GM18858 (cell line): ENCODE measurements around the gene GLRA2.

Source experiments
- ATAC-seq: cut with Tn5 transposase; IDR thresholded peaks from one replicate; pipeline ENCODE4 v1.9.1; 2021; ENCODE audit not compliant: unreplicated experiment

The GLRA2 gene

GRCh38 chrX:14697451-14697850 is 168.1 kb downstream of the GLRA2 start:
- ATAC-seq: peak; percentile 46

DNA sequence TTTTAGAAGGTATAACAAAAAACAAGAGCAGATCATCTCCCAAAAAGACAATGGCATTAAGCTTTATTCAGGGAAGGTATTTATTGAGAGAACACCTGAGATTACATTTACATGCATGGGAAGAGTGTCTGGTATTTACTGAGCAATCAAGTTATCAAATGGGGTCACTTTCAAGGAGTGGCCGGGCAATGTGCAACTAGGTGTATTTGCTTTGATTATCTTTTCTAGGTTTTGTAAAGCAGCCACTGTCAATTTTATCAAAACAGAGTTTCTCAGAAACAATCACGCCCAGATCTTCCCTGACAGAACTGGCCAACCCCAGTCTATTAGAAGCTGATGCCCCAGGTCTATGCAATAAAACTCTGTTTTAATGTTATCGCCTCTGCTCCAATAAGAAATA is 169.5 kb downstream of the GLRA2 start:
- ATAC-seq: no peak

- ATAC-seq: no peak
Measured at GRCh38 chrX:14700982-14701381, 171.6 kb downstream of the GLRA2 start.

DNA sequence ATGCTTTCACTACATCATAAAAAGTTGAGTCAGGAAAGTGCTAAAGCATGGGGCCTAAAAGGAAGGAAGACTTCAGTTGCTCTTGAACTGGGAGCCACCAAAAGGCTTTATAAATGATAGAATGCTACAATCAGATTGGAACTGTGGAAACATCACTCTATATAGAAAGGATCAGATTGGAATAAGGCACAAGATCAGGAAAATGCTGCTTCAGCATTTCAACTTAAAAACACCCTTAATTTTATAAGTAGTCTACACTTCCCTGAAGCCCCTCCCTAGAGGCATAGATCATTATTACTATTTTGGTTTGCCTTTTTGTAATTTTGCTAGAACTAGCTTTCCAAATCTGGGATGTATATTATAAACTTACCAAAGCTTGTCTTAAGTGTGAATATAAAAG is 172.8 kb downstream of the GLRA2 start:
- ATAC-seq: no peak

DNA sequence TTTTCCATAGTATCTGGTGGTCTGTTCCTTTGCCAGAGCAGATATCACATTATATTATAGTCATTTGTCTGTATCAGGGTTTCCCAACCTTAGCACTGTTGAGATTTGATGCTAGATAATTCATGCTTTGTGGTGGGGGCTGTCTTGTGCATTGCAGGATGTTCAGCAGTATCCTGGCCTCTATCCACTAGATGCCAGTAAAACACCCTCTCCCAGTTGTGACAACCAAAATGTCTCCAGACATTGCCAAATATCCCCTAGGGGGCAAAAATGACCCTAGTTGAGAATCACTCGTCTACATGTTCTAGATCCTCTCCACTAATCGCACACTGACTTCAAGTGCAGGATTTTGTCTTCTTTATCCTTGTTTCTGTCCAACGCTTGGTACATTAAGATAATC is 182.8 kb downstream of the GLRA2 start:
- ATAC-seq: no peak

- ATAC-seq: no peak
Measured at GRCh38 chrX:14717949-14718348, 188.6 kb downstream of the GLRA2 start.

GRCh38 chrX:14718403-14718802 is 189.1 kb downstream of the GLRA2 start:
- no peak for ATAC-seq

GRCh38 chrX:14729058-14729457 is 199.7 kb downstream of the GLRA2 start:
- no peak for ATAC-seq

GRCh38 chrX:14738643-14739042 is 209.3 kb downstream of the GLRA2 start:
- ATAC-seq: no peak

- no peak for ATAC-seq
Measured at GRCh38 chrX:14753441-14753840, 224.1 kb downstream of the GLRA2 start.

- no peak for ATAC-seq
Measured at GRCh38 chrX:14758029-14758491, 228.7 kb downstream of the GLRA2 start.

DNA sequence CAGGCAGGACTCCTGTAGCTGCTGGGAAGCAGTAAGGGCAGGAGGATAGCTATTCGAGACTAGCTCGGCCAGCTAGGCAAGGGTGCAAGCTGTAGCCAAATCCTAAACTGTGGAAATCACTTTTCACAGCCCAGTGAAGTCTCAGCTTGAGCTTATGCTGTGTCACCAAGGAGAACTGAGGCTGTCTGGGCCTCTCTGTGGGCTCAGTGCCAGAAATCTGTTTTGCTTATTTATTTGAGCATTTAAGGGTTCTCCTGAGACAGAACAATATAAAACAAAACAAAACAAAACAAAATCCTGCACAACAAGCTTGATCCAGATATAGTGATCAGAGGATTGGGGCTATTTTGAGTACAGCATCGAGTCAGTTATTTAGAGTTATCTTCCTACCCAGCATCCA is 246.1 kb downstream of the GLRA2 start:
- no peak for ATAC-seq

DNA sequence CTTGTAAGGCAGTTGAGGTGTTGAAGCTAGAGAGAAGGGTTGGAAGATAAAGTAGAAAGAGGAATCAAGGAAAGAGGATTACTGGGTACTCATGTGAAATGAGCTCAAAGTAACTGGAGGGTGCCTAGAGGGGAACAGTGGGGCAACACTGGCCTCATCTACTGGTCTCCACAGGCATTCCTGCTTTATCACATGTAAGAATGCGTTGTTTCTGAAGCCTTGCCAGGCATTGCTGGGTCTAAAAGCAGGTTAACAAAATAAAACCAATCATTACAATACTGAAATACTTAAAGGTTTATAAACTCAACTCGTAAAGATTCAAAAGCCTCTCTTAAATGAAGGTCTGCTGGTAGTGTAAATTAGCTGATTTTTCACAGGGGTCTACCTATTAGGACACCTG is 247.6 kb downstream of the GLRA2 start:
- no peak for ATAC-seq

GRCh38 chrX:14777525-14777924 is 248.2 kb downstream of the GLRA2 start:
- no peak for ATAC-seq

DNA sequence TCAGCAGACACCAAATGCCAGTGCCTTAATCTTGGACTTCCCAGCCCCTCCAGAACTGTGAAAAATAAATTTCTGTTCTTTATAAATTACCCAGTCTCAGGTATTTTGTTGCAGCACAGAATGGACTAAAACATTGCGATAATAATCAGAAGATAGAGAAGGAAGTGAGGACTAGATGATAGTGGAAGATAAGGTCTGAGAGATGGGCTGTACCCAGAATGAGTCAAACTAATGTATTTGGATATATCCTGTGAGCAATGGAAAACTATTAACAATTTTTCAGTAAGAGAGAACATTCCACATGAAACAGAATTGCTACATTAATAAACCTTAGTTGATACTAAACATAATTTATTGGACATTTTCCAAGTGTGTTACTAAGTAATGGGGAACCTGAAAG is 250.2 kb downstream of the GLRA2 start:
- no peak for ATAC-seq
